Endothelial cell (in vitro differentiated cells): ENCODE data around the gene LRFN4. TPM values are rescaled to one million over a fixed set of nuclear protein-coding genes. Genes with fewer than 3 reads are reported as not detected.

Source experiments
- DNase-seq: peaks from one replicate; pipeline ENCODE4 v3.0.0; 2021; ENCODE audit warnings: low spot score
- H3K27ac Mint-ChIP-seq: one replicate; pipeline ENCODE4 v1.8.0; 2021; ENCODE audit warnings: mixed read lengths, inconsistent platforms; ENCODE audit not compliant: unreplicated experiment
- H3K27me3 Mint-ChIP-seq: one replicate; pipeline ENCODE4 v1.8.0; 2021; ENCODE audit warnings: mild to moderate bottlenecking, moderate library complexity, mixed read lengths, inconsistent platforms; ENCODE audit not compliant: unreplicated experiment
- H3K36me3 Mint-ChIP-seq: one replicate; pipeline ENCODE4 v1.8.0; 2021; ENCODE audit warnings: mild to moderate bottlenecking, low read depth, mixed read lengths, inconsistent platforms; ENCODE audit not compliant: unreplicated experiment
- H3K4me1 Mint-ChIP-seq: one replicate; pipeline ENCODE4 v1.8.0; 2021; ENCODE audit warnings: mild to moderate bottlenecking, mixed read lengths, inconsistent platforms; ENCODE audit not compliant: unreplicated experiment
- H3K4me3 Mint-ChIP-seq: one replicate; pipeline ENCODE4 v1.8.0; 2021; ENCODE audit warnings: mild to moderate bottlenecking, mixed read lengths, inconsistent platforms; ENCODE audit not compliant: unreplicated experiment
- H3K9me3 Mint-ChIP-seq: one replicate; pipeline ENCODE4 v1.8.0; 2021; ENCODE audit warnings: mixed read lengths, inconsistent platforms; ENCODE audit not compliant: unreplicated experiment
- CTCF ChIP-seq: fragments of 200-600 bp; sonication (generic); IDR thresholded peaks from one replicate; pipeline ENCODE4 v1.5.0; 2021; ENCODE audit warnings: antibody characterized with exemption; ENCODE audit not compliant: unreplicated experiment
- total RNA-seq: library from RNA; stranded (reverse); fragmentation: NEBNext Ultra II Directional; extraction: Animal tissue kit (Norgen Biotek cat#: 25700); gene quantifications from one replicate; pipeline ENCODE4 v1.2.1, GENCODE V29; 2021; ENCODE audit not compliant: unreplicated experiment

Gene LRFN4
- total RNA-seq, 1 donor from 2014 or later: 21.4 TPM

GRCh38 chr11:66871521-66871901 lies 14.6 kb downstream of the LRFN4 start:
- no peak overlapping the region for H3K4me3 Mint-ChIP-seq
- no peaks in the 10 kb centered on the region for H3K9me3 Mint-ChIP-seq
- peaks cover 11% of the 10 kb centered on the region for H3K4me1 Mint-ChIP-seq
- no peak for DNase-seq
- TF ChIP-seq CTCF: no peak
- H3K36me3 Mint-ChIP-seq: peaks cover 3% of the 10 kb centered on the region
- H3K27ac Mint-ChIP-seq: no peak overlapping the region
- H3K27me3 Mint-ChIP-seq: peaks cover 11% of the 10 kb centered on the region

GRCh38 chr11:66874232-66874631 lies 17.4 kb downstream of the LRFN4 start:
- H3K4me1 Mint-ChIP-seq: peaks cover 11% of the 10 kb centered on the region
- no peaks in the 10 kb centered on the region for H3K9me3 Mint-ChIP-seq
- peaks cover 8% of the 10 kb centered on the region for H3K27me3 Mint-ChIP-seq
- no peak for DNase-seq
- no peak for TF ChIP-seq CTCF
- peak overlapping the region; percentile 40 for H3K4me3 Mint-ChIP-seq
- peak overlapping the region; percentile 46 for H3K27ac Mint-ChIP-seq
- no peaks in the 10 kb centered on the region for H3K36me3 Mint-ChIP-seq

GRCh38 chr11:66875378-66875777 lies 18.5 kb downstream of the LRFN4 start:
- H3K27me3 Mint-ChIP-seq: peaks cover 5% of the 10 kb centered on the region
- H3K27ac Mint-ChIP-seq: no peak overlapping the region
- DNase-seq: no peak
- no peak for TF ChIP-seq CTCF
- no peak overlapping the region for H3K4me3 Mint-ChIP-seq
- no peaks in the 10 kb centered on the region for H3K9me3 Mint-ChIP-seq
- H3K36me3 Mint-ChIP-seq: no peaks in the 10 kb centered on the region
- peaks cover 11% of the 10 kb centered on the region for H3K4me1 Mint-ChIP-seq

- peaks cover 8% of the 10 kb centered on the region for H3K27me3 Mint-ChIP-seq
- peaks cover 17% of the 10 kb centered on the region for H3K4me1 Mint-ChIP-seq
- DNase-seq: no peak
- no peaks in the 10 kb centered on the region for H3K9me3 Mint-ChIP-seq
- H3K36me3 Mint-ChIP-seq: no peaks in the 10 kb centered on the region
- H3K4me3 Mint-ChIP-seq: no peak overlapping the region
- no peak for TF ChIP-seq CTCF
- no peak overlapping the region for H3K27ac Mint-ChIP-seq
These were observed 20.9 kb downstream of the LRFN4 start for GRCh38 chr11:66877588-66878385.

- Mint-ChIP-seq H3K4me1 (peaks cover 18% of the 10 kb centered on the region), H3K27ac (no peak overlapping the region), H3K36me3 (no peaks in the 10 kb centered on the region), H3K9me3 (no peaks in the 10 kb centered on the region), H3K27me3 (peaks cover 9% of the 10 kb centered on the region), H3K4me3 (no peak overlapping the region)
- no peak for DNase-seq
- no peak for TF ChIP-seq CTCF
These were observed 21.6 kb downstream of the LRFN4 start for GRCh38 chr11:66878474-66878873.
